Tongue (tissue), 2 donors: Measurements from ENCODE around the gene COQ3. TPM values are rescaled to one million over a fixed set of nuclear protein-coding genes. Genes with fewer than 3 reads are reported as not detected.

ENCODE experiments used
- DNase-seq: peaks from one replicate; pipeline ENCODE4 v3.0.0-alpha.2; 2015
- total RNA-seq: library from RNA; depleted of rRNA; stranded (reverse); fragments of >200 nt; gene quantifications from one replicate; pipeline ENCODE4 v1.2.3, GENCODE V29; 2014

Gene COQ3
- 10.9 TPM for total RNA-seq

- DNase-seq: peak; percentile 91
Measured at GRCh38 chr6:99393698-99394531, at the start of gene COQ3. TSS of gene COQ3 (minus strand) at chr6:99394195. CDS start at chr6:99394179, 16 bp downstream.

GRCh38 chr6:99434702-99435530, 40.9 kb upstream of the COQ3 start:
- DNase-seq: peak; percentile 39

- DNase-seq: no peak
Measured at GRCh38 chr6:99432877-99433276, 38.9 kb upstream of the COQ3 start.

GRCh38 chr6:99431901-99432300, 37.9 kb upstream of the COQ3 start:
- DNase-seq: no peak

GRCh38 chr6:99427988-99428387, 34.0 kb upstream of the COQ3 start:
- no peak for DNase-seq

DNA sequence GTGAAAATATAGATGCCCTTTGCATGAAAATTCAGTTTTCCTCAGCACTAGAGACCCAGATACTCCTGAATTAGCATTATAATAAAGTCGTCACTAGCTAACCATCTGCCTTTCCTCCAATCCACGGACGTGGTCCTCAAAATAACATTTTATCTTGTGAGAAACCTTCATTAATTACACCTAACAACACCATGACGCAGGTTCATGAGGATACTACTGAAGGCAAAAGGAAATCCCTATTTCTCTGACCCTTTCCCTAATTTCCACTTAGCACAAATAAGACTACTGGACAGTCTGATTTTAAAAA, 32.4 kb upstream of the COQ3 start:
- DNase-seq: no peak

- peak; percentile 95 for DNase-seq
Measured at GRCh38 chr6:99425647-99426450, 31.9 kb upstream of the COQ3 start.

- peak; percentile 99 for DNase-seq
Measured at GRCh38 chr6:99424761-99425646, 31.0 kb upstream of the COQ3 start, which contains the start of gene PNISR. TSS of gene PNISR (minus strand) at chr6:99425308. CDS start at chr6:99414659, 10,649 bp downstream.

- DNase-seq: peak; percentile 3
Measured at GRCh38 chr6:99424022-99424421, 30.0 kb upstream of the COQ3 start.

GRCh38 chr6:99422912-99423311, 28.9 kb upstream of the COQ3 start:
- DNase-seq: no peak

- no peak for DNase-seq
Measured at GRCh38 chr6:99416892-99417767, 23.1 kb upstream of the COQ3 start.

DNA sequence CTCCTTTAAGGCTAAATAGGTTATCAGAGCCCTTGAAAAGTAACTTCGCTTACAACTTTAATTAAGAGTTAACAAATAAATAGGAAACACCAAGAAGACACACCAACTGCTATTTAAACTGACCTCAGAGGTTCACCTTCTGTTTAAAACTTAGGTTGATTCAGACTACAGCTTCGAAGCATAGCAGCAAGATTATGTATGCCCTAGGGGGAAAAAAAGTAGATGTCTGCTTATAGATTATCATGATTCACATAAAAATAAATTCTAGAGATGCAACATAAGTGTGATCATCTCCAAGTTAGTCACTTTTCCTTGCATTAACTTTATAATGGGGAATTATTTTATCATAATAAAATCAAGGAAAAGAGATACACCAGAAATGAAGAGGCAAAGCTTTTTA, 22.2 kb upstream of the COQ3 start:
- no peak for DNase-seq

GRCh38 chr6:99415446-99415845, 21.5 kb upstream of the COQ3 start:
- DNase-seq: no peak

DNA sequence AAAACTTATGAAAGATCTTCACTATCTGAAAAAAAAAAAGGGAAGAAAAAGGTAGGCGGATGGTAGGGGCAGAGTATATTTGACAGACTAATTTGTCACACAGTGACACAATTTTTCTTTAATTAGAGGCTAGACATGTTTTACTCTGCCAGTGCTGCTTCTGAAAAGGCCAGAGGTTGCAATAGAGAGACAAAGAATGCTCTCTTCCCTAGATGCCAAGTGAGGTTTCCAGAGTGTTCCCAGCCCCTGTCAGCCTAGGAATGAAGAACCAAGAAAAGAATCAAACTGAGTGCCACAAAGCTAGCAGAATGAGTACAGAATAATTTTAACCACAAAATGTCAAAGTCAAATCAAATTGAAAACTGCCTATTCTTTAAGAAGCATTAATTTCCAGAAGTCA, 18.1 kb upstream of the COQ3 start:
- DNase-seq: no peak

- no peak for DNase-seq
Measured at GRCh38 chr6:99409672-99410071, 15.7 kb upstream of the COQ3 start.

GRCh38 chr6:99407076-99407475, 13.1 kb upstream of the COQ3 start:
- no peak for DNase-seq

- no peak for DNase-seq
Measured at GRCh38 chr6:99402448-99402847, 8.5 kb upstream of the COQ3 start.

DNA sequence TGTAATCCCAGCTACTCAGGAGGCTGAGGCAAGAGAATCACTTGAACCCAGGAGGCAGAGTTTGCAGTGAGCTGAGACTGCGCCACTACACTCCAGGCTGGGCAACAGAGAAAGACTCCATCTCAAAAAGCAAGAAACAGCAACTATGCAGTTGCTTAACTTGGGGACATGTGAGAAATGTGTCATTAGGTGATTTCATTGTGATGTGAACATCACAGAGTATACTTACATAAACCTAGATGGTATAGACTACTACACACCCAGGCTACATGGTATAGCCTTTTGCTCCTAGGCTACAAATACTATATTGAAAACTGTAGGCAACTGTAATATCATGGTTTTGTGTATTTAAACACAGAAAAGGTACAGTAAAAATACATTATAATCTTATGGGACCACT, 3.3 kb upstream of the COQ3 start:
- DNase-seq: no peak

GRCh38 chr6:99393366-99393697, 663 bp downstream of the COQ3 start:
- DNase-seq: no peak

GRCh38 chr6:99390896-99391295, 3.1 kb downstream of the COQ3 start:
- no peak for DNase-seq

DNA sequence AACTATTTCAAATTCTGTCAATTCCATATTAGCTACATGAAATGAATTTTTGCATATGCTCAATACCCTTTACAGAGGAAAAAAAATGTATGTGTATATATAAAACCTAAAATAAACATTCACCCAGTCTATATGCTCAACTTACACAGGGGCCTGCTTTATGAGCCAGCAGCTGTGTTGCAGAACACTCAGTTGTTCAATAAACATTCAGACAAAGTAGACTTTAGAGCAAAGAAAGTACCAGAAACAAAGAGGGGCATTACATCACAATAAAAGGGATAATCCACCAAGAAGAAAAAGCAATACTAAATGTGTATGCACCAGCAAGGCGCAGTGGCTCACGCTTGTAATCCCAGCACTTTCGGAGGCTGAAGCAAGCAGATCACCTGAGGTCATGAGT, 9.5 kb downstream of the COQ3 start:
- no peak for DNase-seq
